Measurements from ENCODE around the gene TGFBR2. TPM values are rescaled to one million over a fixed set of nuclear protein-coding genes. Genes with fewer than 3 reads are reported as not detected.

Gene TGFBR2
- total RNA-seq, 1 experiment from 2014 or later = 22.5 TPM

GRCh38 chr3:30605706-30606300, 598 bp upstream of the TGFBR2 start:
- H3K9me2 ChIP-seq (ENCODE audit: insufficient read depth) = no peaks in the 10 kb centered on the region
- peak overlapping the region; percentile 70 for H2AFZ ChIP-seq (ENCODE audit: low read depth, low read length, poor library complexity, severe bottlenecking)
- peak overlapping the region; percentile 98 for H3K27ac ChIP-seq (ENCODE audit: low read depth, low read length)
- ChIA-PET RAD21 (ENCODE audit: low non-redundant PET in 1 of 2, low total read pairs in 2 of 2, uncharacterized antibody in 2 of 2, unreplicated experiment in 2 of 2) (interaction anchor here in 1 of 2 experiments (0.6 to 1.3 kb wide), 2 partner anchors 25 to 83 kb away, joined by 4 read pairs; no protein-coding TSS in a partner anchor), POLR2A (interaction anchor here (0.8 to 0.9 kb wide), 3 partner anchors 9 to 322 kb away, joined by 3 to 5 read pairs (median 4); no protein-coding TSS in a partner anchor), CTCF (interaction anchor here (1.0 kb wide), 1 partner anchor 407 kb away, joined by 4 read pairs; no protein-coding TSS in a partner anchor)
- DNase-seq (ENCODE audit: low read depth, low spot score) = no peak
- H3K4me3 ChIP-seq (replicated peaks in 1 of 2; ENCODE audit: low read depth in 1 of 2, low read length in 2 of 2) = peak overlapping the region; percentile 76 to 84
- H3K4me2 ChIP-seq (ENCODE audit: low read length) = peak overlapping the region; percentile 86
- peak overlapping the region; percentile 90 for H3K9ac ChIP-seq (ENCODE audit: low read length)
- no peaks in the 10 kb centered on the region for H4K20me1 ChIP-seq (ENCODE audit: insufficient read depth)
- TF ChIP-seq, protein P1, sequence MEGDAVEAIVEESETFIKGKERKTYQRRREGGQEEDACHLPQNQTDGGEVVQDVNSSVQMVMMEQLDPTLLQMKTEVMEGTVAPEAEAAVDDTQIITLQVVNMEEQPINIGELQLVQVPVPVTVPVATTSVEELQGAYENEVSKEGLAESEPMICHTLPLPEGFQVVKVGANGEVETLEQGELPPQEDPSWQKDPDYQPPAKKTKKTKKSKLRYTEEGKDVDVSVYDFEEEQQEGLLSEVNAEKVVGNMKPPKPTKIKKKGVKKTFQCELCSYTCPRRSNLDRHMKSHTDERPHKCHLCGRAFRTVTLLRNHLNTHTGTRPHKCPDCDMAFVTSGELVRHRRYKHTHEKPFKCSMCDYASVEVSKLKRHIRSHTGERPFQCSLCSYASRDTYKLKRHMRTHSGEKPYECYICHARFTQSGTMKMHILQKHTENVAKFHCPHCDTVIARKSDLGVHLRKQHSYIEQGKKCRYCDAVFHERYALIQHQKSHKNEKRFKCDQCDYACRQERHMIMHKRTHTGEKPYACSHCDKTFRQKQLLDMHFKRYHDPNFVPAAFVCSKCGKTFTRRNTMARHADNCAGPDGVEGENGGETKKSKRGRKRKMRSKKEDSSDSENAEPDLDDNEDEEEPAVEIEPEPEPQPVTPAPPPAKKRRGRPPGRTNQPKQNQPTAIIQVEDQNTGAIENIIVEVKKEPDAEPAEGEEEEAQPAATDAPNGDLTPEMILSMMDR (IDR thresholded peaks at IDR 0.05 in 2 of 3, conservative IDR thresholded peaks at IDR 0.05 in 1 of 3; ENCODE audit: borderline replicate concordance in 1 of 3, insufficient read depth in 1 of 3, low read depth in 2 of 3, low read length in 2 of 3) = no peak
- TF ChIP-seq EGR1 (IDR thresholded peaks at IDR 0.05; ENCODE audit: low read depth) = no peak
- intact Hi-C loops (cut with micrococcal nuclease) = loop anchor here (5.0 kb wide), 3 partner anchors 51 to 319 kb away; no protein-coding TSS in a partner anchor
- H3K27me3 ChIP-seq (ENCODE audit: insufficient read depth, low read length) = no peaks in the 10 kb centered on the region
- H3K36me3 ChIP-seq (ENCODE audit: control insufficient read depth in 1 of 2, insufficient read depth in 2 of 2, low read length in 2 of 2) = 0 out of 4 replicates have a peak, but pooled peaks cover 0 to 7% of the 10 kb centered on the region in 2 experiments
- H3K4me1 ChIP-seq (ENCODE audit: control insufficient read depth in 1 of 2, insufficient read depth in 2 of 2, low read length in 2 of 2) = peaks cover 44 to 64% of the 10 kb centered on the region in 2 experiments
- H3K9me3 ChIP-seq (ENCODE audit: control insufficient read depth in 1 of 2, insufficient read depth in 1 of 2, low read depth in 1 of 2, low read length in 2 of 2) = no peaks in the 10 kb centered on the region
- ATAC-seq = peak; percentile 57
- H3K79me2 ChIP-seq (ENCODE audit: insufficient read depth, low read length) = peaks cover 43% of the 10 kb centered on the region
- BruUV-seq (replicated peaks) = TSS peak; percentile 79

- TF ChIP-seq ZFX (IDR thresholded peaks at IDR 0.05) (peak; percentile 55), POLR2AphosphoS5 (IDR thresholded peaks at IDR 0.05; ENCODE audit: low read depth, low read length) (peak; percentile 24; the same call in 1 of the 2 replicates)
- TF ChIP-seq, protein P1 (IDR thresholded peaks at IDR 0.05 in 2 of 3, conservative IDR thresholded peaks at IDR 0.05 in 1 of 3; ENCODE audit: borderline replicate concordance in 1 of 3, insufficient read depth in 1 of 3, low read depth in 2 of 3, low read length in 2 of 3) = no peak
- TF ChIP-seq, protein P2, sequence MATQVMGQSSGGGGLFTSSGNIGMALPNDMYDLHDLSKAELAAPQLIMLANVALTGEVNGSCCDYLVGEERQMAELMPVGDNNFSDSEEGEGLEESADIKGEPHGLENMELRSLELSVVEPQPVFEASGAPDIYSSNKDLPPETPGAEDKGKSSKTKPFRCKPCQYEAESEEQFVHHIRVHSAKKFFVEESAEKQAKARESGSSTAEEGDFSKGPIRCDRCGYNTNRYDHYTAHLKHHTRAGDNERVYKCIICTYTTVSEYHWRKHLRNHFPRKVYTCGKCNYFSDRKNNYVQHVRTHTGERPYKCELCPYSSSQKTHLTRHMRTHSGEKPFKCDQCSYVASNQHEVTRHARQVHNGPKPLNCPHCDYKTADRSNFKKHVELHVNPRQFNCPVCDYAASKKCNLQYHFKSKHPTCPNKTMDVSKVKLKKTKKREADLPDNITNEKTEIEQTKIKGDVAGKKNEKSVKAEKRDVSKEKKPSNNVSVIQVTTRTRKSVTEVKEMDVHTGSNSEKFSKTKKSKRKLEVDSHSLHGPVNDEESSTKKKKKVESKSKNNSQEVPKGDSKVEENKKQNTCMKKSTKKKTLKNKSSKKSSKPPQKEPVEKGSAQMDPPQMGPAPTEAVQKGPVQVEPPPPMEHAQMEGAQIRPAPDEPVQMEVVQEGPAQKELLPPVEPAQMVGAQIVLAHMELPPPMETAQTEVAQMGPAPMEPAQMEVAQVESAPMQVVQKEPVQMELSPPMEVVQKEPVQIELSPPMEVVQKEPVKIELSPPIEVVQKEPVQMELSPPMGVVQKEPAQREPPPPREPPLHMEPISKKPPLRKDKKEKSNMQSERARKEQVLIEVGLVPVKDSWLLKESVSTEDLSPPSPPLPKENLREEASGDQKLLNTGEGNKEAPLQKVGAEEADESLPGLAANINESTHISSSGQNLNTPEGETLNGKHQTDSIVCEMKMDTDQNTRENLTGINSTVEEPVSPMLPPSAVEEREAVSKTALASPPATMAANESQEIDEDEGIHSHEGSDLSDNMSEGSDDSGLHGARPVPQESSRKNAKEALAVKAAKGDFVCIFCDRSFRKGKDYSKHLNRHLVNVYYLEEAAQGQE (IDR thresholded peaks at IDR 0.05; ENCODE audit: low read depth) = no peak
These were observed 832 bp downstream of the TGFBR2 start for GRCh38 chr3:30607032-30607833.

More at GRCh38 chr3:30607032-30607833, 832 bp downstream of the TGFBR2 start:
- H3K4me2 ChIP-seq (ENCODE audit: low read length) = peak overlapping the region; percentile 86
- POLR2A ChIA-PET = no interaction called here
- RAD21 ChIA-PET (ENCODE audit: low non-redundant PET in 1 of 2, low total read pairs in 2 of 2, uncharacterized antibody in 2 of 2, unreplicated experiment in 2 of 2) = interaction anchor here (1.2 to 1.3 kb wide), 2 partner anchors 81 to 288 kb away, joined by 3 to 4 read pairs; no protein-coding TSS in a partner anchor
- intact Hi-C loops (cut with micrococcal nuclease) = loop anchor here (5.0 kb wide), 3 partner anchors 50 to 320 kb away; no protein-coding TSS in a partner anchor
- H3K9me2 ChIP-seq (ENCODE audit: insufficient read depth) = no peaks in the 10 kb centered on the region
- H3K27me3 ChIP-seq (ENCODE audit: insufficient read depth, low read length) = no peaks in the 10 kb centered on the region
- H3K27ac ChIP-seq (ENCODE audit: low read depth, low read length) = peak overlapping the region; percentile 98
- peaks cover 58% of the 10 kb centered on the region for H3K79me2 ChIP-seq (ENCODE audit: insufficient read depth, low read length)
- H2AFZ ChIP-seq (ENCODE audit: low read depth, low read length, poor library complexity, severe bottlenecking) = no peak overlapping the region
- DNase-seq (ENCODE audit: low read depth, low spot score) (no peak), ATAC-seq (no peak)
- H3K9ac ChIP-seq (ENCODE audit: low read length) = peak overlapping the region; percentile 90
- H3K36me3 ChIP-seq (ENCODE audit: control insufficient read depth in 1 of 2, insufficient read depth in 2 of 2, low read length in 2 of 2) = 0 out of 4 replicates have a peak, but pooled peaks cover 0 to 7% of the 10 kb centered on the region in 2 experiments
- H3K4me3 ChIP-seq (replicated peaks in 1 of 2; ENCODE audit: low read depth in 1 of 2, low read length in 2 of 2) = peak overlapping the region; percentile 76 to 84
- CTCF ChIA-PET = no interaction called here
- TSS peak; percentile 11 for BruUV-seq (replicated peaks)
- H3K4me1 ChIP-seq (ENCODE audit: control insufficient read depth in 1 of 2, insufficient read depth in 2 of 2, low read length in 2 of 2) = peaks cover 55 to 74% of the 10 kb centered on the region in 2 experiments
- H4K20me1 ChIP-seq (ENCODE audit: insufficient read depth) = peaks cover 5% of the 10 kb centered on the region
- H3K9me3 ChIP-seq (ENCODE audit: control insufficient read depth in 1 of 2, insufficient read depth in 1 of 2, low read depth in 1 of 2, low read length in 2 of 2) = no peaks in the 10 kb centered on the region
